ENCODE measurements around the gene PSMD1.

- no peak for TF ChIP-seq POLR2A (IDR thresholded peaks at IDR 0.05; ENCODE audit: low read depth)
- TF ChIP-seq CTCF (IDR thresholded peaks at IDR 0.05) = no peak
Measured at GRCh38 chr2:231190531-231191197, 134.0 kb downstream of the PSMD1 start.

Data from esophagus muscularis mucosa (tissue), 3 donors.